SK-N-DZ (cell line): ENCODE data around the gene TECTA.
"Not testable (repeated sequence)": the region's sequence is repeated elsewhere in the genome, so short reads cannot be mapped to it uniquely, and the experiment has no call there.

Experiments used
- DNase-seq: peaks from one replicate; pipeline ENCODE4 v3.0.0-alpha.2; 2015; ENCODE audit warnings: low spot score

Gene TECTA

GRCh38 chr11:121228851-121229250 is 127.8 kb downstream of the TECTA start:
- no peak for DNase-seq

DNA sequence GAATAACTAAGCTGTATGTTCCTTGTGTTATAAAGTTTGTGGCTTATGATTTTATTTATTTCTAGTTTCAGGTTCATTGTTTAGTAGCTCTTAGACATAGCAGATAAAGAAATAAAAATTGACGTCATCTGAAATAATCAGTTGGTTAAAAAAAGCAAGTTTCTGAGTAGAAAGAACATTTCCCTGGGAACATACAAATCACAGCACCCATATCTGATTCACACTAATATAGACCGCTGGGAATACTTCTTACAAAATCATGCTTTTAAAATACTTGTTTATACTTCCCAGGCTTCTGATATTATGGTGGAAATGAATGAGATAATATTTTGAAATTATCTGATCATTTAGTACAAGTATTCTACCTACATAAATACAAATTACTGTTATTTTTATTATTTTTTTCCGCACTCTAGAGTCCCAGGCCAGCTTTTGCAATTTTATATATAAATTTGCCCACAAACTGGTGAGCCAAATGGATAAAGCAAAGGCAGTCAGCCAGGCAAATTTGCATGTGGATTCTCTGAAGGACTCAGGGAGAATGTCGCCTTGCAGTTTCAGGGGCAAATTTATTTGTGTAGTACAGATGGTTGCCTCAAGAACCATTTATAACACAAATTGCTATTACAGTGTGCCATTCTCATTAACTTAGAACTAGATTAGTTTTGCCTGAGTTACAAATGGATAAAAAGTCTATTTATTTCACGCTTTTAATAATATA is 128.6 kb downstream of the TECTA start:
- no peak for DNase-seq

DNA sequence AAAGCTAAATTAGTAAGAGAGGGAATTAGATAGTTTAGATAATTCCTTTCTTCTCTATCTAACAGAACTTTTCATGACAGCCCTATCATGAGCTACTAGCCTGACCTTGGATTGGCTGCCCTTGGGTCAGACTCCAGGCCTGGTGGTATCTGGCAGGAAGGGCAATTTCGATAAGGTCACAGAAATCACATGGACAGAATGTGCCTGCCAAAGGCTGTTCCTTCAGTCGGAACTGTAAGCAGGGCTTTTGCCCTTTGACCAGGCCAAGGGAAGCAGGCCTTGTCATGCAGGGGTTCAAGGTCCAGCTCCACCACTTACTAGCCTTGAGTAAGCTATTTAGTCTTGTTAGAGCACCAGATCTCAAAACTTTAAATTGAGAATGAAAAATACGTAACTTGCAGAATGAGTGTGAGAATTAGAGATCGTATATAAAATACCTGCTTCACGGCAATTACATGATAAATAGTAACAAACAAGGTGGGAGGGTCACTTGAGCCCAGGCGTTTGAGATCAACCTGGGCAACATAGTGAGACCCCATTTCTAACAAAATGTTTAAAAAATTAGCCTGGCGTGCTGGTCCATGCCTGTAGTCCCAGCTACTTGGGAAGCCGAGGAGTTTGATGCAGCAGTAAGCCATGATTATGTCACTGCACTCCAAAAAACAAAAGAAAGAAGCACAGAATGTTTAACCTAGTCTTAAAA is 130.7 kb downstream of the TECTA start:
- no peak for DNase-seq

- DNase-seq = no peak
Measured at GRCh38 chr11:121235057-121235456, 134.0 kb downstream of the TECTA start.

- DNase-seq = peak; percentile 31
Measured at GRCh38 chr11:121236115-121237001, 135.3 kb downstream of the TECTA start.

DNA sequence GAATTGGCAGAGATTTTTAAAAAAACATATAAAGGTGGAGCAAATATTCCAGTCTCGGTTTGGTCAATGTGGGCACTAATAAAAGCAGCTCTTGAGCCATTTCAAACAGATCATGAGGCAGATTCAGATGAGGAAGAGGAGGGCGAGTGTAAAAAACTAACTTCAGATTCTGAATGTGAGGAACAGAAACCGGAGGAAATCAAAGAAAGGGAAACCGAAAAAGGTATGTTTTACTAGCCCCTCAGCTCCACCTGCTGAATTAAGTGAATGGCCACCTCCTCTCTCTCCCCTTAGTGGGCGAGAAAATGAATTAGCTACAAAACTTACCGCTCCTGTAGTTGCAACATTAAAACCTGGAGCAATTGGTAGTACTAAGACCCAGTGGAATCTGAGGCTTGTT is 136.2 kb downstream of the TECTA start:
- DNase-seq = not testable (repeated sequence)

- no peak for DNase-seq
Measured at GRCh38 chr11:121237686-121238658, 136.9 kb downstream of the TECTA start.

DNA sequence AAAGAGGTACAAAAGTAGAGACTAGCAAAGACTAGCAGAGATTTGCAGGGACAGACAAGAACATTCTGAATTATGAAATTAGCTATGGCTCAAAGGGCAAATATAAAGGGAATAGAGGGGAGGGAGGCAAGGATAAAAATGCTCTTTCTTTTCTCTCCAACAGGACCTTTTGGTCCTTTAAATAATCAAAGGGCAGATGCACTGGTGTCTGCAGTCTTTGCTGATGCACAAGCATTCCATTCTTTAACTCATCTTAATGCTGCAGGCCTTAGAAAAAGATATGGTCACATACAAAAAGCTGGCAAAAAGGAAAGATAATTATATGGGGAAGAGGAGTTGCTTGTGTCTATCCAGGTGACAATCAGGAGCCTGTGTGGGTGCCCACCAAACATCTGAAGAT is 137.9 kb downstream of the TECTA start:
- DNase-seq = no peak

DNA sequence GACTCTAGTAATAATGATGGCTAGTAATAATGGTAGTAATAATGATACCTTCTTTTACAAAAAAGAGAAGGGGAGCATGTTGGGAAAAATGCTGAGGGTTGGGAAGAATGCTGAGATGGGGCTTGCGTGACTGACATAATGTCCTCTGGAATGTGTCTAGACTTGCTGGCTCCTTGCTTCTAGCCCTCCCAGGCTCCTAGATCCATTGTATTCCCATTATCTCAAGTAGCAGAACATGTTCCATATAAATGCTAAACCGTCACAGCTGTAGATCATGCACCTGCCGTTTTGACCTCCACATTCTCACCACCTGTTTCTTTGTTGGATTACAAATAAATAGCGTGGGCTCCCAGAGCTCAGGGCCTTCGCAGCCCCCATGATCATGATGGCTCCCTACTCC is 139.0 kb downstream of the TECTA start:
- not testable (repeated sequence) for DNase-seq

DNA sequence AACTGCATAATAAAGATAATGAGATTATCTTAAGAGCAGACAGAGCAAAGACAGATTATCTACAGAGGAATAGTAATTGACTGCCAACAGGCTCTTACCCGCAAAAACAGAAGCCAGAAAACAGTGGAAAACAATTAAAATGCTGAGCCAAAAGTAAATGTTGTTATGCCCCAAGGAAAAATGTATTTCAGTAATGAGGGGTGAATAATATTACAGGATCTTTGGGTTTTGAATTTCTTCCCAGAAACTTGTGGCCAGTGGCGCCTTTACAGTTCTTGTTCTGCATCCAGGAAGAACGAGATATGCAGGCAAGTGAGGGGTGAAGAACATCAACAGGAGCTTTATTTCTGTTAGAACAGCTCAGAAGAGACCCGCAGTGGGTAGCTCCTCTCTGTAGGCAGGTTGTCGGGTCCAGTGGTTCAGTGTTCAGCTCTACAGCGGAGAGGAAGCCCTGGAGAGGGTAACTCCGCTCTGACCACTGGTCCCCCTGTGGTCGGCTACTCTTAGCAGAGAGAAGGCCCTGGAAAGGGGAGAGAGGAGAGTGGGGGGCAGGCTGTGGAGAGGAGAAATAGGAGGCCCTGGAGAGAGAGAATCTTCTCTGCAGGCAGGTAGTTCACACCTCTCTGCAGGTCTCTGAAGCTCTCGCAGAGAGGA is 139.7 kb downstream of the TECTA start:
- no peak for DNase-seq
